Activated T-cell treated with anti-CD3 and anti-CD28 coated beads, Interleukin-2, amount 50 U/mL, for 24 hours (primary cell): ENCODE measurements around the gene HOXB4.
A peak's percentile ranks its signal among the peaks of the same experiment; 100 is the strongest.
"Not testable (repeated sequence)": the region's sequence is repeated elsewhere in the genome, so short reads cannot be mapped to it uniquely, and the experiment has no call there.

Experiments
- DNase-seq: peaks from one replicate; pipeline ENCODE4 v3.0.0-alpha.2; 2020
- H3K27ac Mint-ChIP-seq: 2 replicates; pipeline ENCODE4 v1.8.0; 2020; ENCODE audit warnings: mild to moderate bottlenecking, mixed read lengths
- H3K27me3 Mint-ChIP-seq: 2 replicates; pipeline ENCODE4 v1.8.0; 2020; ENCODE audit warnings: mixed read lengths
- H3K36me3 Mint-ChIP-seq: 2 replicates; pipeline ENCODE4 v1.8.0; 2020; ENCODE audit warnings: low read depth, mixed read lengths
- H3K4me1 Mint-ChIP-seq: 2 replicates; pipeline ENCODE4 v1.8.0; 2020; ENCODE audit warnings: low read depth, mixed read lengths
- H3K4me3 Mint-ChIP-seq: 2 replicates; pipeline ENCODE4 v1.8.0; 2020; ENCODE audit warnings: mild to moderate bottlenecking, moderate library complexity, mixed read lengths
- H3K9me3 Mint-ChIP-seq: 2 replicates; pipeline ENCODE4 v1.8.0; 2020; ENCODE audit warnings: mixed read lengths

HOXB4 gene

GRCh38 chr17:48541577-48542113 is 36.5 kb downstream of the HOXB4 start:
- peak; percentile 75 for DNase-seq
- H3K9me3 Mint-ChIP-seq: no peaks in the 10 kb centered on the region
- H3K4me3 Mint-ChIP-seq: peak overlapping the region; percentile 91
- peaks cover 32% of the 10 kb centered on the region for H3K27me3 Mint-ChIP-seq
- peaks cover 13% of the 10 kb centered on the region for H3K36me3 Mint-ChIP-seq
- H3K4me1 Mint-ChIP-seq: peaks cover 43% of the 10 kb centered on the region
- H3K27ac Mint-ChIP-seq: peak overlapping the region; percentile 97

- peaks cover 39% of the 10 kb centered on the region for H3K4me1 Mint-ChIP-seq
- peaks cover 32% of the 10 kb centered on the region for H3K27me3 Mint-ChIP-seq
- H3K4me3 Mint-ChIP-seq: peak overlapping the region; percentile 91
- peaks cover 13% of the 10 kb centered on the region for H3K36me3 Mint-ChIP-seq
- no peaks in the 10 kb centered on the region for H3K9me3 Mint-ChIP-seq
- DNase-seq: peak; percentile 48
- peak overlapping the region; percentile 97 for H3K27ac Mint-ChIP-seq
Measured at GRCh38 chr17:48541036-48541576, 37.0 kb downstream of the HOXB4 start.

- Mint-ChIP-seq H3K27ac (peak overlapping the region; percentile 45), H3K4me3 (no peak overlapping the region), H3K27me3 (peaks cover 27% of the 10 kb centered on the region), H3K9me3 (no peaks in the 10 kb centered on the region), H3K4me1 (peaks cover 36% of the 10 kb centered on the region), H3K36me3 (peaks cover 13% of the 10 kb centered on the region)
- no peak for DNase-seq
Measured at GRCh38 chr17:48540213-48540612, 37.9 kb downstream of the HOXB4 start.

GRCh38 chr17:48539177-48539576 is 39.0 kb downstream of the HOXB4 start:
- Mint-ChIP-seq H3K27me3 (peaks cover 19% of the 10 kb centered on the region), H3K27ac (no peak overlapping the region), H3K9me3 (no peaks in the 10 kb centered on the region), H3K36me3 (peaks cover 13% of the 10 kb centered on the region), H3K4me1 (peaks cover 33% of the 10 kb centered on the region), H3K4me3 (no peak overlapping the region)
- DNase-seq: no peak

DNA sequence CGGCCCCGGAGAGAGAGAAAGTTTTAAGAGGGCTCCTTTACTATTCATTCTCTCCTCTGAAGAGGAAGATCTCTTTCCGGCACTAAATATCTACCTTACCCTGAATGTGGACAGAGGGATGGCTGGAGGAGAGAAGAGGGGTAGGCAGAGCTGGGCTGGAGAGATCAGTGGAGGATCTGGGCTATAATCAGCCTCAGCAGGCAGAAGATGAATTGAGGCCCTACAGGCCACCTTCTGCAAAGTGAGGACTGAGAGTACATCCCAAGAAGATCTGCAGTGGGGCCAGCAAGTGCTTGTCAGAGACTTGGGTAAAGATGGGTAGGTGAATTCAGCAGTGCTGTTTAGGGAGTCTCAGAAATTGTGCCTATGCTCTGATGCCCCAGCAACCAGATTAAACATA is 40.8 kb downstream of the HOXB4 start:
- Mint-ChIP-seq H3K9me3 (no peaks in the 10 kb centered on the region), H3K36me3 (peaks cover 6% of the 10 kb centered on the region), H3K27me3 (peaks cover 11% of the 10 kb centered on the region), H3K27ac (no peak overlapping the region), H3K4me1 (peaks cover 22% of the 10 kb centered on the region), H3K4me3 (no peak overlapping the region)
- no peak for DNase-seq

DNA sequence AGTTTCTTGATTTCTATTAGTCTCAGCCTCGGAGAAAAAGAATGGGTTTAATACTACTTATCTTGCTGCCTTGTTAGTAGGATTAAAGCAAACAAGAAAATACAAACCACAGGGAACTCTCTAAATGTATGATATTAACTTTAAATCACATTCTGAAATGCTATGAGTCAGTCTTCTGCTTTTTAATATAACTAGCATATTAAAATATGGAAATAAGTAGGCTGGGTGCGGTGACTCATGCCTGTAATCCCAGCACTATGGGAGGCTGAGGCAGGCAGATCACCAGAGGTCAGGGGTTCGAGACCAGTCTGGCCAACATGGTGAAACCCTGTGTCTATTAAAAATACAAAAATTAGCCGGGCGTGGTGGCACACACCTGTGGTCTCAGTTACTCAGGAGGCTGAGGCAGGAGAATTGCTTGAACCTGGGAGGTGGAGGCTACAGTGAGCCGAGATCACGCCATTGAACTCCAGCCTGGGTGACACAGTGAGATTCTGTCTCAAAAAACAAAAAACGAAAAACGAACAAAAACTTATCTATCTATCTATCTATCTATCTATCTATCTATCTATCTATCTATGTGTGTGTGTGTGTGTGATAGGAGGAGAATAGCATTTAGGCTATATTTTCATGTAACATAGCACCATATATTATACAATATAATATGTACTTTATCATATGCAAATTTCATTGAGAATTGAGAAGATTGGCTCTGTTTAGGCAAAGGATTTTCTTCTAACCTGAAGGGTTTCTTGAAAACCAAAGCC is 42.2 kb downstream of the HOXB4 start:
- not testable (repeated sequence) for H3K9me3 Mint-ChIP-seq

DNA sequence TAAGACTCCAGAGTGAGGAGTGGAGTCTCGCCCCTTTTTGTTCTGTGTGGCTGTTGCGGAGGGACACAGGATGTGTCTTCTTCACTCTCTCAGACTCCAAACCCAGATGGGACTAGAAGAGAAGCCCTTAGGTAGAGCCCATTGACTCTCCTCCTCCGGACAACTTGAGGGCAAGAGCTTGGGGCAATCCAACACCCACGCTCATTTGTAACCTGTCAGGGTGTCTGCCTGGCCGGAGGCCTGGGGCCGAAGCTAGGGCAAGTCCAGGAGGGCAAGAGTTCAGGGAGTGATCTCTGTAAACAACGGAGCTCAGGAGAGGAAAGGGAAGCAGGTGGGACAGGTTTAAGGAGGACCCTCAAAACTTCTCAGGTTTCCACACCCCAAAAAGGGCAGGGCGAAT is 45.9 kb downstream of the HOXB4 start:
- peaks cover 4% of the 10 kb centered on the region for H3K4me1 Mint-ChIP-seq
- peaks cover 14% of the 10 kb centered on the region for H3K27me3 Mint-ChIP-seq
- no peak for DNase-seq
- H3K36me3 Mint-ChIP-seq: no peaks in the 10 kb centered on the region
- no peak overlapping the region for H3K4me3 Mint-ChIP-seq
- H3K27ac Mint-ChIP-seq: no peak overlapping the region
- H3K9me3 Mint-ChIP-seq: no peaks in the 10 kb centered on the region

More for the DNA sequence above, 42.2 kb downstream of the HOXB4 start:
- H3K36me3 Mint-ChIP-seq, H3K27me3 Mint-ChIP-seq, H3K4me3 Mint-ChIP-seq, DNase-seq, H3K27ac Mint-ChIP-seq: not testable (repeated sequence)
- peaks cover 10% of the 10 kb centered on the region for H3K4me1 Mint-ChIP-seq

DNA sequence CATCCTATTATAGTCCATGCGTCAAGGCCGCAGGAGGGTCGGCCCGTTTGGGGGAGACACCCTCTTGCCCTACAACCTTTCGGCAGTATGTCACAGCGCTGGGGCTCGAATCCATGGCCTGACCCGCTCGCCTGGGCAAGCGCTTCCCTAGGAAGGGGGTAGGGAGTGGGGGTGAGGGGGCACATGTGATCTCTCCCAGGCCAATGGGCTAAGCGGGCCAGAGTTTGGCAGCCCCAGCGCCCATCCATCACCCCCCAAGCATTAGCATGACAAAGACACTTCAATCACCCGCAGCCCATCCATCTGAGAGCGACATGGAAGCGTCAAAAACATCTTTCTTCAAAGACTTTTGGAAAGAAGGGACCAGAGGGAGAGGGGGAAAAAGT is 47.3 kb downstream of the HOXB4 start, which contains the start of gene HOXB1:
Gene HOXB1 (minus strand): TSS at position 125 of the 386 bp plus-strand sequence. CDS start 107 bp downstream, at position 18.
- DNase-seq: no peak
- Mint-ChIP-seq H3K9me3 (no peaks in the 10 kb centered on the region), H3K36me3 (no peaks in the 10 kb centered on the region), H3K4me3 (no peak within 1 kb of the TSS), H3K4me1 (peaks cover 7% of the 10 kb centered on the region), H3K27ac (no peak within 1 kb of the TSS), H3K27me3 (peaks cover 23% of the 10 kb centered on the region)

DNA sequence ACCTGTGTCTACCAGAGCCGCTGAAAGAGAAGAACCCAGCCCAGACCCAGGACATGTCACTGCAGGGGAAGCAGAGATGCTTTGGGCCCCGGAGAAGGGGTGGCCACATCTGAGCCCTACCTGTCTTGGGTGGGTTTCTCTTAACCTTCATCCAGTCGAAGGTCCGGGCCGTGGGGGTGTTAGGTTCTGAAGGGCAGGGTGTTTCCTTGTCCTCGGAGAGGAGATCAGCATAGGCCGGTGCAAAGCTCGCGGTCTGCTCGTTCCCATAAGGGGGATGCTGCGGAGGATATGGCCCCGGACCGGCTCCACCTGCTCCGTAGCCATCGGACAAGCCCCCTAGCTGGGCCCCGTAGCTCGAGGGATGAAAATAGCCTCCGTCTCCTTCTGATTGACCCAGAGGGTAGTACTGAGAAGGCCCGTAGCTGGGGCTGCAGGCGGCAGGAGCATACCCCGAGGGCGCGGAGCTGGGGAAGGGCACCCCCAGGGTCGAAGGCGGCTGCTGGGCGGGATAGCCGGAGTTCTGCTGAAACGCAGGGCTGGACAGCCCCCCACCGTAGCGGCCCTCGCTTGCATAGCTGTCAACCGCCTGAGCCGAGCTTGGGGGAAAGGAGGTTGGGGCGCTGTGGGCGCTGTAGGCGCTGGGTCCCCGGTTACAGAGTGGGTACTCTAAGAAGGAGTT is 47.8 kb downstream of the HOXB4 start:
- H3K4me3 Mint-ChIP-seq: no peak overlapping the region

DNA sequence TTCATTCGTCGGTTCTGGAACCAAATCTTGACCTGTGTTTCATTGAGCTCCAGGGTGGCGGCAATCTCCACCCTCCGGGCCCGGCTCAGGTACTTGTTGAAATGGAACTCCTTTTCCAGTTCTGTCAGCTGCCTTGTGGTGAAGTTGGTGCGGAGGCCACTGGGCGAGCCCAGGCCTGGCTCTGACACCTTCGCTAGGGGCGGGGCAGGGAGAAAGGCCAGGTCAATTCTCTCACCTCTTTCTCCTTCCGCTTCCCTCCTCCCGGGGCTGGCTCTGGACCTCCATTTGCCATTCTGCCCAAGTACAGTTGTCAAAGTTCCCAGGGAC is 48.5 kb downstream of the HOXB4 start:
- Mint-ChIP-seq H3K4me3 (no peak overlapping the region), H3K9me3 (no peaks in the 10 kb centered on the region), H3K36me3 (no peaks in the 10 kb centered on the region), H3K27ac (no peak overlapping the region), H3K27me3 (peaks cover 34% of the 10 kb centered on the region), H3K4me1 (peaks cover 5% of the 10 kb centered on the region)
- DNase-seq: no peak

More for the DNA sequence above, 47.8 kb downstream of the HOXB4 start:
- H3K27ac Mint-ChIP-seq: no peak overlapping the region
- H3K9me3 Mint-ChIP-seq: no peaks in the 10 kb centered on the region
- peaks cover 5% of the 10 kb centered on the region for H3K4me1 Mint-ChIP-seq
- no peak for DNase-seq
- no peaks in the 10 kb centered on the region for H3K36me3 Mint-ChIP-seq
- peaks cover 28% of the 10 kb centered on the region for H3K27me3 Mint-ChIP-seq

GRCh38 chr17:48528936-48529682 is 49.0 kb downstream of the HOXB4 start:
- Mint-ChIP-seq H3K36me3 (no peaks in the 10 kb centered on the region), H3K27ac (no peak overlapping the region), H3K4me3 (no peak overlapping the region), H3K27me3 (peaks cover 38% of the 10 kb centered on the region), H3K4me1 (peaks cover 5% of the 10 kb centered on the region), H3K9me3 (no peaks in the 10 kb centered on the region)
- no peak for DNase-seq

GRCh38 chr17:48528153-48528935 is 49.8 kb downstream of the HOXB4 start:
- DNase-seq: no peak
- no peaks in the 10 kb centered on the region for H3K9me3 Mint-ChIP-seq
- peaks cover 45% of the 10 kb centered on the region for H3K27me3 Mint-ChIP-seq
- no peaks in the 10 kb centered on the region for H3K36me3 Mint-ChIP-seq
- no peak overlapping the region for H3K4me3 Mint-ChIP-seq
- H3K27ac Mint-ChIP-seq: no peak overlapping the region
- peaks cover 5% of the 10 kb centered on the region for H3K4me1 Mint-ChIP-seq

DNA sequence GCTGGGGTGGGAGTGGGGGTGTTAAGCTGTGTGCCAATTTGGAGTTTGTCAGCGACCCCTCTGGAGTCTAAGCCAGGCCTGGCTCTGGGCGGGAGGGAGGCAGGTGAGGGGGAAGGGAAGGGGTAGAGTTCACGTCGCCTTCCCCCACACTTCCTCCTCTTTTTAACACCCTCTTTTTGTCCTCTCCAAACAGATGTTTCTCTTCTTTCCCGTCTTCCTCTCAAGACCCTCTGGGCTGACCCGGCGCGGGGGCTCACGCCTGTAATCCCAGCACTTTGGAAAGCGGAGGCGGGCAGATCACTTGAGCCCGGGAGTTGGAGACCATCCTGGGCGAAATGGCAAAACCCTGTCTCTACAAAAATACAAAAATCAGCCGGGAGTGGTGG is 50.6 kb downstream of the HOXB4 start:
- H3K27me3 Mint-ChIP-seq: peaks cover 52% of the 10 kb centered on the region
- H3K36me3 Mint-ChIP-seq: no peaks in the 10 kb centered on the region
- peaks cover 5% of the 10 kb centered on the region for H3K4me1 Mint-ChIP-seq
- DNase-seq: no peak
- no peak overlapping the region for H3K4me3 Mint-ChIP-seq
- no peaks in the 10 kb centered on the region for H3K9me3 Mint-ChIP-seq
- no peak overlapping the region for H3K27ac Mint-ChIP-seq
